ENCODE results near the gene NTRK3.
"Not testable (repeated sequence)": the region's sequence is repeated elsewhere in the genome, so short reads cannot be mapped to it uniquely, and the experiment has no call there.

NTRK3 gene

DNA sequence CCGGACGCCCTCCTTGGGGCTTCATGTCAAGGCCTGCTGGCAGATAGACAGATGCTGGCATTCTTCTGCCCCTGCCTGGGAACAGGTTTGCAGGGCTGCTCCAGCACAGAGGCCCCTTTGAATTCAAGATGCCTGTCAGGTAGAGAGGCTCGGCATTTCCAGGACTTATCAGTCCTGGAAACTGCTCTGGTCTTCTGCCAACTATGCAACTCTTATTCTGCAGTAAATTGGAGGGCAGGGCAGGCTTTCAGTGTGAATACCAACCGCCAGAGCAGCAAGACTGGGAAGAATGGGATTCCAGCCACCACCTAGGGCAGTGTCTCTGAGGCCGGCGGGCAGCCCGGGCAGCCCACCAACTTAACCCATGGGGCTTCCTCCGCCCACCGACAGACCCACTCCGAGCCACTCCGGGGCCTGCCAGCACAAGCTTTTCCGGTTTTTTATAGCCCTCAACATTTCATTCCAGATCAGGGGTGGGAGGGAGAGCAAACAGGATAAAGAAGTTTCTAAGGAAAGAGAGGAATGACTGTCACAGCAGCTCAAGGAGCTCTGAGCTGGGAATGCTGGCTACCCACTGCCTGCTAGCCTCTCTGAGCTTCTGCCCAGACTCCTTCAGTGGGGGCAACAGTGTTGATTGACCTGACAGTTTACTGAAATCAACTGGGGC lies 140.9 kb downstream of the NTRK3 start:
- no peak for DNase-seq

DNA sequence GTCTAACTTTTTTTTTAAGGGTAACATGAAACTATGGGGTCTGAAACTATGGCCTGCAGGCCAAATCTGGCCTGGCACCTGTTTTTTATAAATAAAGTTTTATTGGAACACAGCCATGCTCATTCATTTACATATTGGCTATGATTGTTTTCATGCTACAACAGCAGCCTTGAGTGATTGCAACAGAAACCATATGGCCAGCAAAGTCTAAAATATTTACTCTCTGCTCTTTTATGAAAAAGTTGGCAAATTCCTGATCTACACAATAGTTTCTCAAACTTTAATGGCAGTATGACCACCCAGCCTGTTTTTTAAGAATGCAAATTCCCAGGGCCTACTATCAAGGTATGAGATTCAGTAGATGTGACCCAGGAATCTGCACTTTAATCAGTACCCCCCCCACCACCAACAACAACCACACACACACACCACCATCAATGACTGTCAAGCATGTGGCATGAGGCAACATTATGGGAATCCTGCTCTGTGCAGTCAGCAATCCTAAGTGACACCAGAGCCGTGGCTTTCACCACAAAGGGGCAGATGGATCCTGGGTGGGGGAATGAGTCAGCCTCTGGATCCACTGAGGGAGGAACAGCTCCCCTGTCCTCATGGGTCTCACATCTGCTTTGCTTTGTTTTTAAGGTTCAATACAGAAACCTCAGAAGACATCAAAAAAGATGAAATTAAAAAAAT lies 142.8 kb downstream of the NTRK3 start:
- DNase-seq = no peak

DNA sequence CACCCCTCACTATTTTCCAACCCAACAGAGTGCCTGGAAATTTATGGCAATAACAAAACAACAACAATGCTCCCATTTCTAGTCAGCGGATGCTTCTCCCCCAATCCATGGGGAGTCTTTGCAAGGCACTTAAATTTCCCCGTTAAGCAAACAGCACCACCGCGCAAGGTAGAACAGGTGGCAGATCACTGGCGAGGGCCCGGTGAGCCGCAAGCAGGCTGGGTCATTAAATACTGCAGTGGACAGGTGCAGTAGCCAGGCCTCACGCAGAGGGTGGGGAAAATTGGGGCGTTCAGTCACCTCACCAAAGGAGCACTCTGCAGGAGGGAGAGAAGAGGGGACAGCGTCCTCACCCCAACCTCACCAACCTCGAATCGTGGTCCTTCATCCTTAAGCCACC lies 147.5 kb downstream of the NTRK3 start:
- DNase-seq = no peak

DNA sequence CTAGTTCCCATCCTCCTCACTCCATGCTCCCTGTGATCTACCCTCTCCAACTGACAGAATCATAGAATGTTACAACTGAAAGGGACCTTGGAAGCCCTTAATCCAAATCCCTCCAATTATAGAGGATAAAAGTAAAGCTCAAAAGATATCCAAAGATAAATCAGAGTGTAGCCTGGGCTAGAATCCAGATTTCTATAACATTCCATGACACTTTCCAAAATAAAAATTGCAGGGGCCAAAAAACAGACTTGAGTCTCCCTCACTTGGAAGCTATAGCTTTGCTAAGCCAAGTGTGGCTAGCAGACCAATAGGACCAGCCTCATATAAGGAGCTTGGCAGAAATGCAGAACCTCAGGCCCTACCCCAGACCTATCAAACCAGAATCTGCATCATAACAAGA lies 148.1 kb downstream of the NTRK3 start:
- no peak for DNase-seq

DNA sequence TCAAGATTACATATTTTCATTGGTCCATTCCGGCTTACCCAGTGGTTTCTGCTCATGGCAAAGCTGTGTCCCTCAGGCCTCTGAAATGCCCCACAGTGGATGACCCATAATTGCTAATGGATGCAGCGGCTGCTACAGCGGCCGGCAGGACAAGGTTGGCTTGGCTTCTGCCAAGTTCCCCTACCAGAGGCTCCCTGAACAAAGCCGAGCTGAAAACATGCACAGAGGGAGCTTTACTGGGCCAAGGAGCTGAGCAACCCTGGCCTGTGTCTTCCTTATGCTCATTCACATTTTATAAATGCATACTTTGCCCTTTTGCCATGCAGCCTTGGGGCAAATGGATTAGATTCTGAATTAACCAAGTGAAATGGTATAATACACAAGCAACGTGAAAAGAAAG lies 150.5 kb downstream of the NTRK3 start:
- no peak for DNase-seq

DNA sequence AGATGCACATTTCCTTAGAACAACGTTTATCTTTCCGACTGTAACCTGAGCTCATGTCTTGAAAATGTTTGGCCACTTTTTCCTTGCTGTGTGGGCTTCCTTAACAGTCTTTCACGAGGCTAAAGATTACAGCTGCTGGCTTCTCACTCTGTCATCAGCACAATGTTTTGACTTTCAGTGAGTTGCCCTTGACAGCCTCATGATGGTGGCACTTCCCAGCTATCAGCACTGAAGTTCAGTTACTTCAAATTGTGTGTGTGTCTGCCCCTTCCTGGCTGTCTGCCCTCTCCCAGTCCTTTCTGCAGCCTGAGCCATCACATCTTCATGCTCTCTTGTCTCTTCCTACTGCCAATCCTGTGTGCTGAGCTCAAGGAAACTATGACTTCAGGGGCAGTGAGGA lies 152.2 kb downstream of the NTRK3 start:
- no peak for DNase-seq

DNA sequence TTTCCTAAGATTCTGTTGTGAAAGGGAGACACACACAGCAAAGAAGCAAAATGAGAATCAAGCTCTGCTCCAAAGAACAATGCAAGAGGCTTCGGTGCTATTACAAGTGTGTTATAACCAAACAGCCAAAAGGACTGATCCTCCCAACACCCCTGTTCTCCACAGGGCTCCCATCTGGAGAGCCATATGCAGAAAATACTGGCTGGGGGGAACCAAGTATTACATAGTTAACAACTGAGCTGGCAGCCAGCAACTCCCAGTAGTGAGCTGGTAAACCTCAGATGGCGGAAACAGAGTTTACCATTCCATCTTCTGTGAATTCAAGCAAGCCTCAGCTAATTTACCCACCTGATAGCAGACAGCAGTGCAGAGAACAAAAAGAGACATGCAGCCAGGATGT lies 156.4 kb downstream of the NTRK3 start:
- no peak for DNase-seq

DNA sequence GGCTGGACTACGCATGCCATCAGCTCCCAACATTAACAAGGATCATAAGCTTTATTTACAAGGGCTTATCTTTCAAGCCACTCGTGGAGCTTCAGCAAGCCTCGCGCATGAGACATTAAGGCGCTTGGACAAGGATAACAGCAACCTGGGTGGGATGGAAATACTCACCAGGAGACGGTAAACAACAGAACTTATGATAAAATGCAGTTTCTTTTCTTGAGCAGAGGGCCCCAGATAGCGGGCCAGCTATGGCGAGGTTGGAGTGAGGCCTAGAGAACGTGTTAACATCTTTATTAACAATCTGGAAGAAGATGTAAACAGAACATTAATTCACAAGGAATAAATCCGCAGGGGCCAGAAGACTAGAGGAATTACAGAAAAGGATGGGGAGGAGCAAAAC lies 158.2 kb downstream of the NTRK3 start:
- no peak for DNase-seq

DNA sequence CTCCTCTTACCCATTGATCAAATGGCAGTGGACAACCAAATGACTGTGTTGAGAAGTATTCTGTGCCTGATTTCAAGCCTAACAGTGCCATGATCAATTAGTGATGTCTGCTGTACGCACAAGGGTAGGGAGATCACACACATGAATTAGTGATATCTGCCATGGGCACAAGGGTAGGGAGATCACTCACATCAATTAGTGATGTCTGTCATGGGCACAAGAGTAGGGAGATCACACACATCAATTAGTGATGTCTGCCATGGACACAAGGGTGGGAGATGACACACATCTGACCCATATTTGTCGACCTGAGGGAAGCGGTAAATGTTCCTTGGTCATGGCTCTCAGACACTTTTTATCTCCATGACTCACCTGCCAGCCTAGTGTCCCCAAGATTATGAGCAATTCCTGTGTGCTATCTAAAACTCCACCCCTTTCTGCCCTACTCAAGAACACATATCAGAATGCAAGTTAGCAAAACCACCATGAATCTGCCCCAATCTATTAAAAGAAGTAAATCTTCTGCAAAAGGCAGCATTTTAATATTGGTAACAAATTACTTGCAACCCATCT lies 165.0 kb downstream of the NTRK3 start:
- no peak for DNase-seq

DNA sequence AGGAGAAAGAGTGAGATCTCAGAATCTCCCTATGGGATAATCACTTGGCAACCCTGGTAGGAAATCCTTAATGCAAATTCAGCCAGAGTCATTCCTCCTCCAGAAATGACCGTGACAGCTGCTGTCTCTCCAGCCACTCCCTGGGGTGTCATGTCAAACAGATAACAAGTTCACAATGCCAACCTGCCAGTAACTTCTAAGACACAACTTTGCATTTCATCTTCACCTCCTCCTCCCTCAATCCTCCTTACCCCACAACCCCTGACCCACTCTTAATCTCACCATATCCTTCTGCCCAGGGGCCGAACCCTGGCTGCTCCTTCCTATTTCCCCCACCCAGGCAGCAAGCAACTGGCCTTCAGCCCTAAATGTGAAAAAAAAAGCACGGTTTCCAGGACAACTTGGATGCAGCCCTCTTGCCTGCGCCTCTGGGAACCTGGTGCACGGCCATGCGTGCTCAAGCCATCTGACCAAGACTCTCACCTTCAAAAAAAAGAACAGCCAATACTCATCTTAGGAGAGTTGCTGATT lies 166.0 kb downstream of the NTRK3 start:
- DNase-seq = no peak

DNA sequence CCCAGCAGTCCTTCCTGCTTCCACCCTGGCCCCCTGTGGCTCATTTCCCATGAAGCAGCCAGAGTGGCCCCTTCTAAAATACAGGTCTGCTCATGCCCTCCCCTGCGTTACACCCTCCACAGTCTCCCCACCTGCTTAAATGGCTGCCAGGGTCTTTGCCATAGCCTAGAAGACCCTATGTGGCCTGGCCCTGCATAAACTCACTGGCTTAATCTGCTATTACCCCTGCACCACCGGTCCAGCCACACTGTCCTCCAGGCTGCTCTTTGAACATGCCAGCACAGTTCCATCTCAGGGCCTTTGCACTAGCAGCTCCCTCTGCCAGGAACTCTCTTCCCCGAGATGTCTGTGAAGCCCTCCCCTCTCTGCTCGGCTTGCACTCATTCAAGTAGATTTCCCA lies 166.8 kb downstream of the NTRK3 start:
- DNase-seq = no peak

DNA sequence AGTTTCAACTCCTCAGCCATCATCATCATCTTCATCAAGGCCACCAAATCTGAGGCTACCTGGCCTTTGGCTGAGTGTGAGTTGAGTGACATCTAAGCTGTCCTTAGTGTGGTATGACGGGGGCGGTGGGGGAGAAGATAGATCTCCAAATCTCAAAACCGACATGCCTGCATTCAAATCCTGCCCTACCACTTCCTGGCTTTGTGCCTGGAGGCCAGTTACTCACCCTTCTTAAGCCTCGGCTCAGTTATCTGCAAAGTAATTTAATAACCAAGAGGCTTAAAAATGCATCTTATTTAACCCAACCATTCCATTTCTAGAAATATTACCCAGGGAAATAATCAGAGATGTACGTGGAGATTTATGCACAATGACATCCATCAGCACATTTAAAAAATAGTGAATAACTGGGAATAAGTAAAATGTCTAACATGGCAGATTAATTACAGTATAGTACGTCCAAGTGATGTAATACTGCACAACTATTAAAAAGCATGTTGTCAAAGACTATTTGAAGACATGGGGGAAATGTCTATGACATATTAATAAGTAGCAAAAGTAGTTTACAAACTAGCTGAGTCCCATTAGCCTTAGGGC lies 167.4 kb downstream of the NTRK3 start:
- no peak for DNase-seq

DNA sequence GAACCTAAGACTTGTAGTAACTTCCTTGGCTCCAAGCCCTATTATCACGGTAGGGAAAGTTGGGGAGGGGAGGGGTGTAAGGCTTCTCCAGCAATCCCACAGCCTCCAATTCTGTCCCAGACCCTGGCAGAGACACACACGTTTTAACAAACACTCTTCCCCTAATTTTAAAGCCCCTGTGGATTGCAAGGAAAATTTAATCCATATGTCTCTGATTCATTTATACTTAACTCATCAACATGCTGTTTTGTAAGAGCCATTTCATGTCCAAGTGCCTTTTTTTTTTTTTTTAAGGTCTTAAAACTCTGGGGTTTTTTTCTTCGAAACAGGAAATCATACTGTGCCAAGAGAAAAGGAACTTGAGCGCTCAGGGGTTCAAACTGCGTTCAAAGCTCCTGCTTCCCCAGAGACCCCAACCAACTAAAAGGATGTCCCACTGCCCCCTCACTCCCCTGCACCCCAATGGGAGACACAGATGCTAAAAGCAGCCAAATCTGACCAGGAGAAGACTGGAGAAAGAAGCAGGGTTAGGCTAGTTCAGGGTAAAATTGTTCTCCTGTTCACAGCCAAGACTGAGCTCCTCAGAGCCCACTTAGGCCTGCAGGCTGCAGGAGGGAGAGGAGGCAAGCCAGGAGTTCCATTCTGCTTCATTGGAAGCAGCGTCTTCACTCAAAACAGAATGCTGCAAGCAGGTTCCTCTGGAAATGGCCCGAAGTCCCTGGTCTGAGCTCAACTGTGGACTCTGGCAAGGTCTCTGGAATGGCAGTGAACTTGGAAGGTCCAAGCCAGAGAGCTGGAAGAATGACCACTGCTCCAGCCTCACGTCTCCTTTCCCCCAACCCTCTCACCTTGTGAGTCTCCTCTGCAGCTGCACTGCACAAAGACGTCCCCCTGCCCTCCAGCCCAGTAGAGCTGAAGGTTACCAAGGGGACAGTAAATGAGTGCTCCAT lies 172.5 kb downstream of the NTRK3 start:
- no peak for DNase-seq

DNA sequence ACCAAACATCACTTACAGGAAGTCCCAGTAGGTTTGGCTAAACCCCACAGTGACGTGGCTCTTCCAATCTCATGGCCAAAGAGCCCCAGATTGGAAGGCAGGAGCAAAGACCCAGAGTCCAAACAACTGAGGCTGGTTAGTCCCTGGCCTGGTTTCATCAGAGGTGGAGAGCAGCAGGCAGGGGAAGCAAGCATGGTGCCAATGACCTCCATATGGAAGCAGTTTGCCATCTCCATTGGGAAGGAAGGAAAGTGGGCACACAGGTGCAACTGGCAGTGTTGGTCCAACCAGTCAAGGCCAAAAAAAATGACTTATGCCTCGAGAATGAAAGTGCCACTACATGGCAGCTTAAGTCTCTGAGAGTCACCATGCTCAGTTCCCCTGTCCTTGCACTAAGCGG lies 175.9 kb downstream of the NTRK3 start:
- DNase-seq = no peak

DNA sequence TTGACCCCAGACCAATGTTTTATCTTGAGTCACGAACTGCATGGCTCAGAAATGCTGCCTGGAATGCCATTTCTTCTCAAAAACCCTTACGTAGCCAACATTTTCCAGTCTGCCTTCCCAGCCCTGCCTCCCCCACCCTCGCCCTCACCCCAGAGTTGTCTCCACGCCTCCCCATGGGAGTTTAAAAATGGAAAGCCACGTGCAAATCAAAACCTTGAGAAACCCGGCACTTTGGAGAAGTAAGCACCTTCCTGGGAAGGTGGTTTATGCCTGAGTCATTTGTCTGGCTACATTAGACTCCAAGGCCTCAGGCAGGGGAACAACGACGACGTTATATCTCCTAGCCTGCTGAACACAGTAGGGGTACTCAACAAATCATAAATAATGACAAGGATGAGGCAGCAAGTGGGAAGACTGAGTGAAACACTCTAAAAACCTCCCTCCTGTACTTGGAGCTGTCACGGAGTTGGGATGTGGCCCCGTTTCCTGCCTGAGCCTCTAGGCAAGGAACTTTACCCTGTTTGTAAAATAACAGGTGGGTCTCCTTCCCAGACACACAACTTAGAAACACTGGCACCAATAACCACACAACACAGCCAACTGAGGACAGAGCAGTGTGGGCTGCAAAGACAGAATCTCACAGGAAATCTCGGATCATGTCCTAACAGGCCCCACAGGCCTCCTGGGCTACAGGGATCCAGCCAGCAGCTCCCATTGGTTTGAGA lies 179.1 kb downstream of the NTRK3 start:
- DNase-seq = no peak

DNA sequence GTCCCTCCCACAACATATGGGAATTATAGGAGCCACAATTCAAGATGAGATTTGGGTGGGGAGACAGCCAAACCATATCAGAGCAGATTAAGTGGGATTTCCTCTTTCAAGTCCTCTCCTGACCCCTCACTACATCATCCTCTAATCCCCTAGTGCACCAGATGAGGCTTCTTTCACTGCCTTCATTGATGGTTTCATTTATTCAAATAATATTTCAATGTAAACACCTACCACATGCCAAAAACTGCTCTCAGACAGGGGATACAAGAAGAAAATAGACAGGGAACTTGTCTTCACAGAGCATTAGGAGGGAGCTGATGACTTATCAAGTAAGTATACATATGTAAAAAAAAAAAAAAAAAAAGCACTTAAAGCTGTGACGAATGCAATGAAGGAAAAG lies 180.2 kb downstream of the NTRK3 start:
- DNase-seq = no peak

DNA sequence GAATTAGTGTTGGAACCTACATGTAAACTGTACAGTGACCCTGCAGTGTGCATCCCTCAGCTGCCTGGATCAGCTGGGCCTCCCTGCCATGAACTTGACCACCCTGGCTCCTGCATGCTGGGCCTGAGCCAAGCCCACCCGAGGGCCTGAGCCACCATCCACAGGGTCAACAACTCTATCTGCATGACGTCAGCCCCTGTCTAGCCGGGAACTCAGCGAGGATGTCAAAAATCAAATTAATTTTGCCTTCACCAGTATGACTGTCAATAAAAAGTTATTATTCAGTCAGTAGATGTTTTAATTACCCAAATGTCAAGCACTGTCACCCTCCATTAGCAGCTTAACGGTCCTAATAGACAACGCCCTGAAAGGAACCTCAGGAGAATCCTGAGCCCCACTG lies 181.4 kb downstream of the NTRK3 start:
- no peak for DNase-seq

DNA sequence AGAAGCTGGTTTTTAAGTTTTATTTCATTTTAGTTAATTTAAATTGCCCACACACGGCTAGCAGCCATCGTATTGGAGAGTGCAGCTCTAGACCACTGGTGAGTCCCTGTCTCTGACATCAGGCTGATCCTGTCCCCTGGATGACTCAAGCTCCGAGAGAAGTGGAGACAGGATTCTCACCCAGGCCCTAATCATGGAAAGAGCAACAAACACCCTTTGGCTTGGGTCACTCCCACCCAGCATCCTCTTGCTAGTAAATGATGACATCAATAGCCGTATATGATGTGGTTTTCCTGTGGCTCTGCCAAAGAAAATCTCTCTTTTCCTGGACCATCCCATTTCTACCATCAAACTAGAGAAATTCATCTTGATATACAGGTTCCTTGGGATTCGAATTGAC lies 182.2 kb downstream of the NTRK3 start:
- no peak for DNase-seq

DNA sequence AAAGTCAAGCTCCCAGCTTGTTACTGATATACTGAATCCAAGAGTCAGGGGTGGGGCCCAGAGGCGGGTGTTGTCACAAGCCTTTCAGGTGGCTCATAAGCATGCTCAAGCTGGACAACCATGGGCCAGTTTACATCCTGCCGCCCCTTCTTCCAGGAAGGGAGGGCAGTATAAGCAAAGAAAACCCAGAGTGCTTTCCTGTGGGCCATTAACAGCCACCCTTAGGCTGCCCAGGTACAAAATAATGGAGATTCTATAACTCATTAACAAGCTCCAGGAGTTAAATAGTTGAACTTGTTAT lies 183.2 kb downstream of the NTRK3 start:
- no peak for DNase-seq

DNA sequence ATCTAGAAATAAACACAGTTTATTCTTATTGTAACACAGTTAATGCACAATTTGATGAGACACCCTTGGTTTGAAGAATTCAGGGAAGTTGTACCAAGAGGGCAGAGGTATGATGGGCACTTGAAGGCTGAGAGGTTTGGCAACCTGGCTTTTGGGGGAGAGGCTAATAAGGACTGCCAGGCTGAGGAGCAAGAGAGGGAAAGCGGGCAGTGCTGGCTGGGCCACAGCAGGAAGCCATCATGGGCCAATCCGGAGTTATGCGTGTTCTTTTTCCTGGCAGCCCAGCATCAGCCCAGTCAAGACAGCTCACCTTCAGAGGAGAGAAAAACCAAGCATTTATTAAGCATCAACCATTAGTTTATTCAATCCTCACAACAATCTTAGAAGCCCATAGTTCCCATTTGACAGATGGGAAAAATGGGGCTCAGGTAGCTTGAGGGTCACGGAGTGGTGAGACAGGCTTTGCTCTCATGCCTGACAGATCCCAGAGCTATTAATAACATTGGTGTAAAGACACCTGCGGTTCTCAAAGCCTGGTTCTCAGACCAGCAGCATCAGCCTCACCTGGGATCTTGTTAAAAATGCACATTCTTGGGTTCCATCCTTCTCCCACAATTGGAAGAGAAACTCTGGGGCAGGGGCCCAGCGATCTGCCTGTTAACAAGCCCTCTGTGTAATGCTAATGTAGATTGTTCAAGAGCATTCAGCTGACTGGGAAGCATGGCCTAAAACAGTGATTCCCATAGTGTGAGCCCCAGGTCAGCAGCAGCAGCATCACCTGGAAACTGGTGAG lies 183.7 kb downstream of the NTRK3 start:
- no peak for DNase-seq

DNA sequence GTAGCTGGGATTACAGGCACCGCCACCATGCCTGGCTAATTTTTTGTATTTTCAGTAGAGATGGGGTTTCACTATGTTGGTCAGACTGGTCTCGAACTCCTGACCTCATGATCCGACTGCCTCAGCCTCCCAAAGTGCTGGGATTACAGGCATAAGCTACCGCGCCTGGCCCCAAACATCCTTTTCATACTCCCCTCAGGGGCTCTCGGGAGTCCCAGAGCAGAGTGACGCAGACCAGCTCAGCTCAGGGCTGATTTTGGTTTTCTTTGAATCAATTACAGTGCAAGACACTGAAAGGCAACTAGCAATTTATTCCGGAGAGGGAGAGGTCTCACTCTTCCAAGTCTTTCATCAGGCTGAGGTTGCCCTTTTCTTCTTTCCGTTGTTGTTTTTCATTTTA lies 184.4 kb downstream of the NTRK3 start:
- not testable (repeated sequence) for DNase-seq

Measured in activated CD8-positive, alpha-beta memory T cell treated with anti-CD3 and anti-CD28 coated beads, Interleukin-2, amount 50 U/mL, for 4 hours (primary cell).